Transverse colon (tissue), 4 donors: Measurements from ENCODE around the gene CADM2. TPM values are rescaled to one million over a fixed set of nuclear protein-coding genes. Genes with fewer than 3 reads are reported as not detected.

Experiments used
- DNase-seq: peaks from one replicate; pipeline ENCODE4 v3.0.0-alpha.2; 2019
- H3K27ac ChIP-seq, 4 donors: fragments of 200-600 bp; sonication (generic); 2 replicates each; pipeline ENCODE4 v1.5.1; 2016 to 2018; ENCODE audit warnings: inconsistent platforms in 4 of 4
- H3K27me3 ChIP-seq: fragments of 200-600 bp; sonication (generic); 2 replicates; pipeline ENCODE4 v1.5.1; 2017; ENCODE audit warnings: inconsistent platforms
- H3K36me3 ChIP-seq, 4 donors: fragments of 200-600 bp; sonication (generic); 2 replicates each; pipeline ENCODE4 v1.5.1; 2017 to 2019; ENCODE audit warnings: inconsistent platforms in 4 of 4
- H3K4me1 ChIP-seq, 4 donors: fragments of 200-600 bp; sonication (generic); 2 replicates each; pipeline ENCODE4 v1.5.1; 2017 to 2020; ENCODE audit warnings: inconsistent platforms in 4 of 4
- H3K4me3 ChIP-seq, 4 donors: fragments of 200-600 bp; sonication (generic); 1 replicate in 1 of 4; 2 replicates in 3 of 4; pipeline versions ENCODE4 v1.5.1 to v1.6.1; 2017 to 2019; ENCODE audit warnings: inconsistent platforms in 4 of 4
- H3K9me3 ChIP-seq, 2 donors: fragments of 200-600 bp; sonication (generic); 2 replicates each; pipeline ENCODE4 v1.5.1; 2017 to 2019; ENCODE audit warnings: inconsistent platforms in 2 of 2
- EP300 ChIP-seq: sonication (generic); formaldehyde crosslinking; IDR thresholded peaks from one replicate; pipeline ENCODE4 v1.6.1; 2017; ENCODE audit warnings: antibody characterized with exemption, low read depth
- POLR2A ChIP-seq: fragments of 450-650 bp; IDR thresholded peaks from one replicate; pipeline ENCODE4 v1.6.1; 2016; ENCODE audit warnings: antibody characterized with exemption, mild to moderate bottlenecking, moderate library complexity
- POLR2AphosphoS5 ChIP-seq, 3 donors: sonication (generic); formaldehyde crosslinking; IDR thresholded peaks; one replicate each; pipeline ENCODE4 v1.6.1; 2016; ENCODE audit warnings: antibody characterized with exemption in 3 of 3
- WGBS, 2 donors: methylation state at CpG; one replicate each; pipeline ENCODE4 v1.1.5; 2018; ENCODE audit warnings: low coverage in 1 of 2; 5-methylcytosine and 5-hydroxymethylcytosine counted together
- in situ Hi-C, 4 donors: fragments of 200-750 bp; cut with MboI; loops; one replicate each; pipeline versions ENCODE4 v1.15.0 to v1.15.1; 2017; ENCODE audit warnings: low sequenced_read_pairs in 3 of 4, low pct_ligation_motif_present in 1 of 4, low pct_unique_long_range_greater_than_20kb in 1 of 4
- intact Hi-C: fragments of 100-400 bp; cut with DNase I; formaldehyde crosslinking; loops from one replicate; pipeline ENCODE4 v1.15.1; 2023; ENCODE audit warnings: low total_unique reads
- total RNA-seq, 4 donors: library from RNA; depleted of rRNA; stranded (reverse); fragments of >200 nt; gene quantifications; one replicate each; pipeline ENCODE4 v1.1.0, GENCODE V29; 2016
- TF ChIP-seq, protein P1 (sequence below), 5 experiments: fragments of 200-600 bp in 3 of 5; fragments of 450-650 bp in 2 of 5; sonication (generic) in 3 of 5; IDR thresholded peaks; 1 replicate in 2 of 5; 2 replicates in 3 of 5; pipeline ENCODE4 v1.5.1; 2016 to 2017; ENCODE audit warnings: antibody characterized with exemption in 5 of 5, inconsistent platforms in 3 of 5, mild to moderate bottlenecking in 2 of 5, moderate library complexity in 1 of 5

CADM2 gene
- total RNA-seq, 4 donors from 2014 or later, result 2.2 to 21.3 (median 4.5) TPM

DNA sequence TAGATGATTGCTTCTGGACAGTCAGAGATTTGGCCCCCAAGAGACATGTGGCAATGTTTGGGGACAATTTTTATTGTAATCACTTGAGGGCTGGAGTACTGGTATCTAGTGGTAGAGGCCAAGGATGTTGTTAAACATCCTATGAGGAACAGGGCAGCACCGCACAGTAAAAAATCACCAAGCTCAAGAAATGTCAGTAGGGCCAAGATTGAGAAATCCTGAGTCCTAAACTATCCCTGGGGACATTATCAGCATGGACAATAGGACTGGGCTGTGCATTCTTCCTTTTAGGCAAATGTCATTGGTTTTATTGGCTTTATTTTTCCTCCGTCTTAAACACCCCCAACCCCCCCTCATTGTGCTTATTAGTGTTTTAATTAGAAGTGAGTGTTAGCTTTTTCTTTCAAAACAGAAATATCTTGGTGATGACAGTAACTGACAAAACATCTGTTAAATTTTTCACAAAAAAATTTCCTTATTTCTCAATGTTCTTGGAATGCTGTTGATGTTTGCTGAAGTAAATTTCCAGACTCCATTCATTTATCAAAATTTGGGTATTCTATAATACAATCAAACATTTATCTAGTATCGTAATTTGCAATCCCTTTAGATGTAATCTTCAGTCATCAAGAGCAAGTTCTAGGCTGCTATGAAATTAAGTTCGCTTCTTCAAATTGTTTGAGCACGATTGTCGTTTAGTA is 1087.8 kb downstream of the CADM2 start:
- TF ChIP-seq POLR2A (no peak), EP300 (no peak), POLR2AphosphoS5 (IDR thresholded peaks at IDR 0.05) (no peak)
- TF ChIP-seq, protein P1, sequence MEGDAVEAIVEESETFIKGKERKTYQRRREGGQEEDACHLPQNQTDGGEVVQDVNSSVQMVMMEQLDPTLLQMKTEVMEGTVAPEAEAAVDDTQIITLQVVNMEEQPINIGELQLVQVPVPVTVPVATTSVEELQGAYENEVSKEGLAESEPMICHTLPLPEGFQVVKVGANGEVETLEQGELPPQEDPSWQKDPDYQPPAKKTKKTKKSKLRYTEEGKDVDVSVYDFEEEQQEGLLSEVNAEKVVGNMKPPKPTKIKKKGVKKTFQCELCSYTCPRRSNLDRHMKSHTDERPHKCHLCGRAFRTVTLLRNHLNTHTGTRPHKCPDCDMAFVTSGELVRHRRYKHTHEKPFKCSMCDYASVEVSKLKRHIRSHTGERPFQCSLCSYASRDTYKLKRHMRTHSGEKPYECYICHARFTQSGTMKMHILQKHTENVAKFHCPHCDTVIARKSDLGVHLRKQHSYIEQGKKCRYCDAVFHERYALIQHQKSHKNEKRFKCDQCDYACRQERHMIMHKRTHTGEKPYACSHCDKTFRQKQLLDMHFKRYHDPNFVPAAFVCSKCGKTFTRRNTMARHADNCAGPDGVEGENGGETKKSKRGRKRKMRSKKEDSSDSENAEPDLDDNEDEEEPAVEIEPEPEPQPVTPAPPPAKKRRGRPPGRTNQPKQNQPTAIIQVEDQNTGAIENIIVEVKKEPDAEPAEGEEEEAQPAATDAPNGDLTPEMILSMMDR (IDR thresholded peaks at IDR 0.05), result no peak
- DNase-seq, result no peak
- intact Hi-C loops, result no loop called here
- Histone ChIP-seq H3K27me3 (no peaks in the 10 kb centered on the region), H3K36me3 (no peaks in the 10 kb centered on the region), H3K4me3 (no peak overlapping the region), H3K27ac (no peak overlapping the region), H3K9me3 (no peaks in the 10 kb centered on the region), H3K4me1 (no peaks in the 10 kb centered on the region)
- in situ Hi-C loops, result no loop called here
- WGBS, 2 donors, result 80% methylated on average over 6 of the region's 6 CpGs

DNA sequence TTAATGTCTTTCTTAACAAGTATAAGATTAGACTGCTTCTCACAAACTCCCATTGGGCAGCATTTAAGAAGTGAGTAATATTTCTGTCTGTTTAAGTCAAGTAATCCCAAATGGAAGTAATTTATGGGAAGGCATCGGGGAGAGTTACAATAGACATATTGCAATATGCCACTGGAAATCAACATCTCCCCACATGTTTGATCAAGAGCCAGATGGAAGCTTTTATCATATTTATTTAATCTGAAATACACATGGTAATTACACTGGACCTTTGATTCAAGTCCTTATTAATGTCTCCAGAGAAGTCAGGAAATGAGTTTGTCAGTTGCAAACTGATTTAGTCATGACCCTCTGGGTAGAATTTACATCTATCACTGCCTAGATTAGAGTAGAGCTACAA is 1088.4 kb downstream of the CADM2 start:
- H3K4me3 ChIP-seq, result no peak overlapping the region
- H3K27me3 ChIP-seq, result no peaks in the 10 kb centered on the region
- no peaks in the 10 kb centered on the region for H3K36me3 ChIP-seq
- in situ Hi-C loops (no loop called here), intact Hi-C loops (no loop called here)
- TF ChIP-seq, protein P1 (IDR thresholded peaks at IDR 0.05), result no peak
- no peak for TF ChIP-seq POLR2A
- no peak for TF ChIP-seq EP300
- no peak for TF ChIP-seq POLR2AphosphoS5 (IDR thresholded peaks at IDR 0.05)
- 60 to 82% methylated on average over 1 of the region's 1 CpG for WGBS, 2 donors
- H3K4me1 ChIP-seq, result no peaks in the 10 kb centered on the region
- DNase-seq, result no peak
- no peak overlapping the region for H3K27ac ChIP-seq
- H3K9me3 ChIP-seq, result no peaks in the 10 kb centered on the region

- H3K4me1 ChIP-seq, result no peaks in the 10 kb centered on the region
- DNase-seq, result no peak
- TF ChIP-seq EP300, result no peak
- no peak for TF ChIP-seq POLR2AphosphoS5 (IDR thresholded peaks at IDR 0.05)
- TF ChIP-seq, protein P1 (IDR thresholded peaks at IDR 0.05), result no peak
- no peak for TF ChIP-seq POLR2A
- in situ Hi-C loops, result no loop called here
- no peak overlapping the region for H3K27ac ChIP-seq
- H3K36me3 ChIP-seq, result no peaks in the 10 kb centered on the region
- intact Hi-C loops, result no loop called here
- no peaks in the 10 kb centered on the region for H3K9me3 ChIP-seq
- no peaks in the 10 kb centered on the region for H3K27me3 ChIP-seq
- 65 to 89% methylated on average over 1 of the region's 1 CpG for WGBS, 2 donors
- H3K4me3 ChIP-seq, result no peak overlapping the region
Measured at GRCh38 chr3:86051058-86051457, 1092.3 kb downstream of the CADM2 start.

DNA sequence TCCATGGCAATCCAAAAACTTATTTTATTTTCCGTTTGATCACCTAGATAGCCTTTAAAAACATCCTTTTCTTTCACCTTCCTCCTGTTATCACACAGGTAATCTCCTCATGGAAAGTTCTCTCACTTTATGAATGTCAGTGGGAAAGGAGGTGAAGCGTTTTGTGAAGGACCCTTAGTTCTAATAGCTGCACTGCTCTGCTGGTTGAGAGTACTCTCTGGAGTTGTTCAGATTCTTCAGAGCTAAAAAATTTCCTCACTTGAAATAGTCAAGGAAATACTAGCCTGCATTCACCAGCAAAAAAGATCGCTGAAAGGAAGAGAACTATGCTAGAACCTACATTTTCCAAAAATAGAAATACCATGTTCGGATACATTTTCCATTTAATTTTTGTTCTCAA is 1097.2 kb downstream of the CADM2 start:
- no peak for TF ChIP-seq POLR2A
- no peak for TF ChIP-seq POLR2AphosphoS5 (IDR thresholded peaks at IDR 0.05)
- TF ChIP-seq, protein P1 (IDR thresholded peaks at IDR 0.05), result no peak
- TF ChIP-seq EP300, result no peak
- H3K27me3 ChIP-seq, result no peaks in the 10 kb centered on the region
- no peaks in the 10 kb centered on the region for H3K4me1 ChIP-seq
- no peak overlapping the region for H3K4me3 ChIP-seq
- H3K27ac ChIP-seq, result no peak overlapping the region
- whole genome bisulfite sequencing, 2 donors, result 56 to 81% methylated on average over 3 to 4 of the region's 4 CpGs
- in situ Hi-C loops, result no loop called here
- DNase-seq, result no peak
- intact Hi-C loops, result no loop called here
- no peaks in the 10 kb centered on the region for H3K9me3 ChIP-seq
- H3K36me3 ChIP-seq, result no peaks in the 10 kb centered on the region
